Hematopoietic multipotent progenitor cell treated with erythropoietin and hydrocortisone succinate and interleukin-3 and kit ligand, for 4 days (in vitro differentiated cells): ENCODE measurements around the gene A2ML1.
"Not testable (repeated sequence)": the region's sequence is repeated elsewhere in the genome, so short reads cannot be mapped to it uniquely, and the experiment has no call there.

Experiments
- DNase-seq: peaks from one replicate; pipeline ENCODE4 v3.0.0-alpha.2; 2015

Gene A2ML1

GRCh38 chr12:8822298-8822697 is at the start of gene A2ML1:
A2ML1 (plus strand) TSS chr12:8822621; CDS start chr12:8822652, 31 bp downstream.
- no peak for DNase-seq

GRCh38 chr12:8773461-8773860 is 49.0 kb upstream of the A2ML1 start:
- DNase-seq = no peak

- peak; percentile 6 for DNase-seq
Observed at GRCh38 chr12:8779281-8779680, 43.1 kb upstream of the A2ML1 start.

- peak; percentile 46 for DNase-seq
Observed at GRCh38 chr12:8779862-8780261, 42.6 kb upstream of the A2ML1 start.

GRCh38 chr12:8780389-8780788 is 42.0 kb upstream of the A2ML1 start:
- peak; percentile 80 for DNase-seq

- peak; percentile 67 for DNase-seq
Observed at GRCh38 chr12:8781381-8782127, 40.9 kb upstream of the A2ML1 start.

GRCh38 chr12:8784290-8784888 is 38.0 kb upstream of the A2ML1 start:
- DNase-seq = no peak

- no peak for DNase-seq
Observed at GRCh38 chr12:8785499-8785898, 36.9 kb upstream of the A2ML1 start.

- not testable (repeated sequence) for DNase-seq
Observed at GRCh38 chr12:8787206-8787605, 35.2 kb upstream of the A2ML1 start.

- DNase-seq = not testable (repeated sequence)
Observed at GRCh38 chr12:8788706-8789105, 33.7 kb upstream of the A2ML1 start.

GRCh38 chr12:8789341-8790013 is 32.9 kb upstream of the A2ML1 start:
- not testable (repeated sequence) for DNase-seq

GRCh38 chr12:8793226-8793625 is 29.2 kb upstream of the A2ML1 start:
- DNase-seq = not testable (repeated sequence)

GRCh38 chr12:8794611-8795010 is 27.8 kb upstream of the A2ML1 start:
- DNase-seq = not testable (repeated sequence)

GRCh38 chr12:8796831-8797626 is 25.4 kb upstream of the A2ML1 start:
- DNase-seq = no peak

GRCh38 chr12:8801213-8801612 is 21.2 kb upstream of the A2ML1 start:
- not testable (repeated sequence) for DNase-seq

GRCh38 chr12:8804833-8805232 is 17.6 kb upstream of the A2ML1 start:
- DNase-seq = not testable (repeated sequence)

- DNase-seq = not testable (repeated sequence)
Observed at GRCh38 chr12:8805487-8805886, 16.9 kb upstream of the A2ML1 start.

GRCh38 chr12:8807084-8807483 is 15.3 kb upstream of the A2ML1 start:
- not testable (repeated sequence) for DNase-seq

GRCh38 chr12:8810112-8810511 is 12.3 kb upstream of the A2ML1 start:
- not testable (repeated sequence) for DNase-seq

GRCh38 chr12:8813572-8814357 is 8.7 kb upstream of the A2ML1 start:
- DNase-seq = no peak

GRCh38 chr12:8816448-8817050 is 5.9 kb upstream of the A2ML1 start:
- peak; percentile 65 for DNase-seq

- DNase-seq = no peak
Observed at GRCh38 chr12:8817856-8818255, 4.6 kb upstream of the A2ML1 start.
